Activated T-helper 1 cell treated with anti-CD3 and anti-CD28 coated beads, Interleukin-12 subunit alpha, Interleukin-12 subunit beta, Interleukin-2, Interleukin-4 antibody, amounts not matched to agents 30 ng/mL and 10 ng/mL and 1 ng/mL, durations not matched to agents 14 hours and 24 hours and 36 hours (primary cell): Measurements from ENCODE around the gene ABHD18. TPM values are rescaled to one million over a fixed set of nuclear protein-coding genes. Genes with fewer than 3 reads are reported as not detected.
"Not testable (repeated sequence)": the region's sequence is repeated elsewhere in the genome, so short reads cannot be mapped to it uniquely, and the experiment has no call there.

Experiments
- DNase-seq: peaks from one replicate; pipeline ENCODE4 v3.0.0; 2021; ENCODE audit warnings: low spot score
- H3K27ac Mint-ChIP-seq: one replicate; pipeline ENCODE4 v1.8.0; 2021; ENCODE audit warnings: mild to moderate bottlenecking, mixed read lengths
- H3K27me3 Mint-ChIP-seq: one replicate; pipeline ENCODE4 v1.8.0; 2022; ENCODE audit warnings: mild to moderate bottlenecking, moderate library complexity, mixed read lengths; ENCODE audit not compliant: insufficient read depth
- H3K36me3 Mint-ChIP-seq: one replicate; pipeline ENCODE4 v1.8.0; 2021; ENCODE audit warnings: low read depth, mixed read lengths
- H3K4me1 Mint-ChIP-seq: one replicate; pipeline ENCODE4 v1.8.0; 2021; ENCODE audit warnings: low read depth, mixed read lengths
- H3K4me3 Mint-ChIP-seq: one replicate; pipeline ENCODE4 v1.8.0; 2021; ENCODE audit warnings: mild to moderate bottlenecking, moderate library complexity, mixed read lengths
- H3K9me3 Mint-ChIP-seq: one replicate; pipeline ENCODE4 v1.8.0; 2021; ENCODE audit warnings: mixed read lengths
- intact Hi-C: fragments of 100-400 bp; cut with micrococcal nuclease; formaldehyde crosslinking; loops from one replicate; pipeline ENCODE4 v1.15.1; 2024
- total RNA-seq: library from RNA; stranded (reverse); gene quantifications from 2 replicates; pipeline ENCODE4 v1.2.3, GENCODE V29; 2022

ABHD18 gene
- total RNA-seq, 1 donor from 2014 or later, result 18.3 TPM

- H3K9me3 Mint-ChIP-seq, H3K27me3 Mint-ChIP-seq: not testable (repeated sequence)
- Mint-ChIP-seq H3K27ac (peak overlapping the region; percentile 96), H3K36me3 (peaks cover 11% of the 10 kb centered on the region), H3K4me1 (peaks cover 42% of the 10 kb centered on the region), H3K4me3 (peak overlapping the region; percentile 90)
- DNase-seq, result peak; percentile 16
- intact Hi-C loops, result loop anchor here (1.0 to 10.0 kb wide), 8 partner anchors 33 to 1132 kb away; partner anchors contain the start of genes C4orf33, HSPA4L, LARP1B and PLK4
Observed at GRCh38 chr4:127964426-127965061, 662 bp upstream of the ABHD18 start.

DNA sequence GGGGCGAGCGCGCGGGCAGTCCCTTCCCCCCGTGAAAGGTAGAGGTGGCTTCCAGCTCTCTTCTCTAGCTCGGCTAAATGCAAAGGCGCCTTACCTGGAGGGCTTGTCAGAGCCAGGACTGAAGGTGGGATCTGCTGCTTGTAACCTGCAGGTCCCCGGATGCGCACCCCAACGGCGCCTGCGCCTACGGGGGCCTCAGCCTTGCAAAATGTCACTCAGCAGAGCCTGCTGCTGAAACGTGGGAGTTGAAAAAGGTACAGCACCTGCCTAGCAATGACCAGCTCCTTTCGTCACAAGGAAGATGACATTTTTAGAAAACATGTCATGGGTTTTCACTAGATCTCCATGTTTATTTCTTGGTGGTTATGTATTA lies 583 bp downstream of the ABHD18 start:
- Mint-ChIP-seq H3K9me3 (no peaks in the 10 kb centered on the region), H3K4me3 (peak overlapping the region; percentile 90), H3K27ac (peak overlapping the region; percentile 96), H3K4me1 (peaks cover 42% of the 10 kb centered on the region), H3K27me3 (no peaks in the 10 kb centered on the region), H3K36me3 (peaks cover 11% of the 10 kb centered on the region)
- intact Hi-C loops, result loop anchor here (1.0 to 10.0 kb wide), 9 partner anchors 19 to 1131 kb away; partner anchors contain the start of genes C4orf33, HSPA4L, LARP1B and PLK4
- peak; percentile 65 for DNase-seq

GRCh38 chr4:127967141-127967775 lies 2.1 kb downstream of the ABHD18 start:
- peaks cover 11% of the 10 kb centered on the region for H3K36me3 Mint-ChIP-seq
- peaks cover 42% of the 10 kb centered on the region for H3K4me1 Mint-ChIP-seq
- peak overlapping the region; percentile 56 for H3K4me3 Mint-ChIP-seq
- no peak for DNase-seq
- peak overlapping the region; percentile 49 for H3K27ac Mint-ChIP-seq
- intact Hi-C loops, result loop anchor here (2.0 to 10.0 kb wide), 2 partner anchors 18 to 898 kb away; no protein-coding TSS in a partner anchor
- no peaks in the 10 kb centered on the region for H3K9me3 Mint-ChIP-seq
- no peaks in the 10 kb centered on the region for H3K27me3 Mint-ChIP-seq

DNA sequence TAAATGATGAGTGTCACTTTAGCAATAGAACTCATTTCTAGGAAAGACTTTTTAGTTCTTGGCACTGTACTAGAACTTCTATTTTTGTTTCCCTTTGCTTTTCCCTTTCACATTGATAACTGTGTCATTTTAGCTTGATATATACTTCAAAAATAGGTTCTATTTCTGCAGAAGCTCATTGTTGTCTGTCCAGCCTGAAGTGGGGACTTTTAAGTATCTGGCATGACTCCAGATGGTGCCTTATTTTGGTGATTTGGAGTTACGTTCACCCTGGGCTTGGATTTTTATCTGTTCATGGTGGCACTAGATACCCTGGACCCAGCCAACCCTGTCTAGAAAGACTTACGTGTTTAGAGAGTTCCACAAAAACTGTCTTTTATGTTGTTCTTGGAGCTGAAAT lies 3.4 kb downstream of the ABHD18 start:
- Mint-ChIP-seq H3K4me1 (peaks cover 32% of the 10 kb centered on the region), H3K36me3 (peaks cover 13% of the 10 kb centered on the region), H3K27ac (no peak overlapping the region), H3K4me3 (no peak overlapping the region), H3K27me3 (no peaks in the 10 kb centered on the region), H3K9me3 (no peaks in the 10 kb centered on the region)
- no peak for DNase-seq
- intact Hi-C loops, result loop anchor here (10.0 kb wide), 1 partner anchor 896 kb away; no protein-coding TSS in a partner anchor

- intact Hi-C loops, H3K27me3 Mint-ChIP-seq, H3K4me3 Mint-ChIP-seq, H3K9me3 Mint-ChIP-seq, DNase-seq, H3K27ac Mint-ChIP-seq: not testable (repeated sequence)
- H3K36me3 Mint-ChIP-seq, result peaks cover 19% of the 10 kb centered on the region
- H3K4me1 Mint-ChIP-seq, result peaks cover 33% of the 10 kb centered on the region
Observed at GRCh38 chr4:127970925-127971324, 5.7 kb downstream of the ABHD18 start.

DNA sequence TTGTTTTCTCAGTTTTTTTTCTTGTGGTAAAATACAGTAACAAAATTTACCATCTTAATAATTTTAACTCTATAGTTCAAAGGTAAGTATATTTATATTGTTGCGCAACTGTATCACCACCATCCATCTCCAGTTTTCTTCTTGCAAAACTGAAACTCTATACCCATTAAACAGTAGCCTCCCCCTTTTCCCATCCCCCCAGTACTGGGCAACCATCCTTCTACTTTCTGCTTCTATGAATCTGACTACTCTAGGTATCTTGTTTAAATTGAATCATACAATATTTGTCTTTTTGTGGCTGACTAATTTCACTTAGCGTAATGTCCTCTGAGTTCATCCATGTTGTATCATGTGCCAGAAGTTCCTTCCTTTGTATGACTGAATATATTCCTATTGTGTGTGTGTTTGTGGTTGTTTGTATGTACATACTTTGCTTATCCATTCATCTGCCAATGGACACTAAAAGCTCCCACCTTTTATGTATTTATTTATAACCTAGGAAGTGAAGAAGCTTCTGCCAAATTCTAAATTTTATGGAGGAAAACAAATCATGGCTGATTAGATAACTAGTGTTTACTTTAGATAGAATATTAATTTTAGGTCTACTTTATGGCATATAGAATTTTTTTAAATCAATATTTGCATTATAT lies 10.0 kb downstream of the ABHD18 start:
- Mint-ChIP-seq H3K4me1 (peaks cover 11% of the 10 kb centered on the region), H3K27me3 (no peaks in the 10 kb centered on the region), H3K36me3 (peaks cover 17% of the 10 kb centered on the region), H3K9me3 (no peaks in the 10 kb centered on the region), H3K4me3 (no peak overlapping the region), H3K27ac (no peak overlapping the region)
- DNase-seq, result no peak
- intact Hi-C loops, result no loop called here

DNA sequence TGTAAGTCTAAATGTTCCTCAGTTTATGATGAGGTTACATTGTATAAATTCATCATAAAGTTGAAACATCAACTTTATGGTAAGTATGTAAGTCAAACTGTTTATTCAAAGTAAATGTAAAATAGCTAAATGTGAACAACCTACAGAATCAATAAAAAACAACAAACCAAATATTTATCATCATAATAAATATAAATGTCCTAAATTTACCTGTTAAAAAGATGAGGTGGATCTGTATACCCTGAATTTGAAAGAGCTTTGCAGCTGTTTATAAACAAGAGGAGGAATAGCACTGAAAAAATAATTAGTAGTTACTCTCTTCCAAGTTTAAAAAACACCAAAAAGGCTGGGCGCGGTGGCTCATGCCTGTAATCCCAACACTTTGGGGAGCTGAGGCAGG lies 13.7 kb downstream of the ABHD18 start:
- DNase-seq, result no peak
- Mint-ChIP-seq H3K4me1 (peaks cover 6% of the 10 kb centered on the region), H3K27me3 (no peaks in the 10 kb centered on the region), H3K4me3 (no peak overlapping the region), H3K27ac (no peak overlapping the region), H3K9me3 (no peaks in the 10 kb centered on the region), H3K36me3 (peaks cover 10% of the 10 kb centered on the region)
- intact Hi-C loops, result no loop called here

DNA sequence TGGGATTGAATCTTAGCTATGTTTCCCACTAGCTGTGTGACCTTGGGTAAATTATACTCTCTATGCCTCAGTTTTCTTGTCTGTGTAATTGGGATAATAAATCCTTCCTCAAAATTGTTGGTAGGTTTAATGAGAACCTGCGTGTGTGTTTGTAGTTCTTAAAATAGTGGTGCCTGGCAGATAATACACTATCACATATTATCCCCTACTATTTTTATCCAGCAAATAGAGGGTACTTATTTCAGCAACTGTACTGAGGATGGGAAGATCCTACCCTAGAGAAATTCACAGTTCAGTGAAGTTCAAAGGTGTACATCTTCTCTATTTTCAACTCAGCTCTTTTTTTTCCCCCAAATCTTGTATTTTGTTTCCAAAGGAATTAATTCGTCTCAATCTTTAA lies 17.2 kb downstream of the ABHD18 start:
- intact Hi-C loops, result no loop called here
- Mint-ChIP-seq H3K27ac (no peak overlapping the region), H3K27me3 (no peaks in the 10 kb centered on the region), H3K4me3 (no peak overlapping the region), H3K36me3 (peaks cover 7% of the 10 kb centered on the region), H3K4me1 (no peaks in the 10 kb centered on the region), H3K9me3 (no peaks in the 10 kb centered on the region)
- DNase-seq, result no peak

- Mint-ChIP-seq H3K9me3 (no peaks in the 10 kb centered on the region), H3K27ac (no peak overlapping the region), H3K27me3 (no peaks in the 10 kb centered on the region), H3K4me3 (no peak overlapping the region), H3K4me1 (no peaks in the 10 kb centered on the region), H3K36me3 (peaks cover 11% of the 10 kb centered on the region)
- no peak for DNase-seq
- intact Hi-C loops, result loop anchor here (2.0 kb wide), 1 partner anchor 19 kb away; no protein-coding TSS in a partner anchor
Observed at GRCh38 chr4:127985989-127986388, 20.8 kb downstream of the ABHD18 start.

DNA sequence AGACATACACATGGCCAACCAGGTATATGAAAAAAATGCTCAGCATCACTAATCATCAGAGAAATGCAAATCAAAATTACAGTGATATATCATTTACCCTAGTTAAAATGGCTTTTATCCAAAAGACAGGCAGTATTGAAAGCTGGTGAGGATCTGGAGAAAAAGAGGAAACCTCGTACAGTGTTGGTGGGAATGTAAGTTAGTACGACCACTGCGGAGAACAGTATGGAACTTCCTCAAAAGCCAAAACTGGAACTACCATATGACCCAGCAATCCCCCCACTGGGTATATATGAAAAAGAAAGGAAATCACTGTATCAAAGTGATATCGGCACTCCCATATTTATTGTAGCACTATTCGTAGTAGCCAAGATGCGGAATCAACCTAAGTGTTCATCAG lies 23.4 kb downstream of the ABHD18 start:
- Mint-ChIP-seq H3K36me3 (peaks cover 9% of the 10 kb centered on the region), H3K27ac (no peak overlapping the region)
- intact Hi-C loops, result no loop called here

GRCh38 chr4:127993151-127993550 lies 27.9 kb downstream of the ABHD18 start:
- Mint-ChIP-seq H3K9me3 (no peaks in the 10 kb centered on the region), H3K4me1 (peaks cover 22% of the 10 kb centered on the region), H3K27me3 (no peaks in the 10 kb centered on the region), H3K27ac (no peak overlapping the region), H3K4me3 (no peak overlapping the region), H3K36me3 (peaks cover 17% of the 10 kb centered on the region)
- intact Hi-C loops, result no loop called here
- no peak for DNase-seq

More for the DNA sequence above, 23.4 kb downstream of the ABHD18 start:
- H3K4me1 Mint-ChIP-seq, result peaks cover 9% of the 10 kb centered on the region
- no peak overlapping the region for H3K4me3 Mint-ChIP-seq
- no peaks in the 10 kb centered on the region for H3K27me3 Mint-ChIP-seq
- no peaks in the 10 kb centered on the region for H3K9me3 Mint-ChIP-seq
- no peak for DNase-seq

- H3K9me3 Mint-ChIP-seq, result peaks cover 10% of the 10 kb centered on the region
- peaks cover 22% of the 10 kb centered on the region for H3K4me1 Mint-ChIP-seq
- peaks cover 25% of the 10 kb centered on the region for H3K36me3 Mint-ChIP-seq
- no peak overlapping the region for H3K4me3 Mint-ChIP-seq
- H3K27me3 Mint-ChIP-seq, result no peaks in the 10 kb centered on the region
- H3K27ac Mint-ChIP-seq, result no peak overlapping the region
- intact Hi-C loops, result no loop called here
- DNase-seq, result no peak
Observed at GRCh38 chr4:127995776-127996175, 30.6 kb downstream of the ABHD18 start.

- H3K27ac Mint-ChIP-seq, H3K27me3 Mint-ChIP-seq, intact Hi-C loops, DNase-seq, H3K4me3 Mint-ChIP-seq: not testable (repeated sequence)
- Mint-ChIP-seq H3K4me1 (peaks cover 30% of the 10 kb centered on the region), H3K36me3 (peaks cover 25% of the 10 kb centered on the region), H3K9me3 (peaks cover 10% of the 10 kb centered on the region)
Observed at GRCh38 chr4:127996521-127996920, 31.3 kb downstream of the ABHD18 start.
